ENCODE measurements around the gene MMP8.
"Not testable (repeated sequence)": the region's sequence is repeated elsewhere in the genome, so short reads cannot be mapped to it uniquely, and the experiment has no call there.

Gene MMP8

GRCh38 chr11:102724904-102725500 is at the start of gene MMP8:
Gene MMP8 (minus strand): TSS chr11:102724954. CDS start chr11:102724855, 99 bp downstream.
- peak; percentile 59 for DNase-seq (ENCODE audit: low read depth)

- DNase-seq (ENCODE audit: low read depth) = no peak
Observed at GRCh38 chr11:102773386-102773785, 48.6 kb upstream of the MMP8 start.

GRCh38 chr11:102771351-102771750 is 46.6 kb upstream of the MMP8 start:
- DNase-seq (ENCODE audit: low read depth) = no peak

GRCh38 chr11:102770191-102770590 is 45.4 kb upstream of the MMP8 start:
- DNase-seq (ENCODE audit: low read depth) = no peak

- DNase-seq (ENCODE audit: low read depth) = no peak
Observed at GRCh38 chr11:102767800-102768199, 43.0 kb upstream of the MMP8 start.

GRCh38 chr11:102763440-102763839 is 38.7 kb upstream of the MMP8 start:
- DNase-seq (ENCODE audit: low read depth) = no peak

GRCh38 chr11:102762361-102762767 is 37.6 kb upstream of the MMP8 start:
- no peak for DNase-seq (ENCODE audit: low read depth)

- no peak for DNase-seq (ENCODE audit: low read depth)
Observed at GRCh38 chr11:102761646-102762238, 37.0 kb upstream of the MMP8 start.

- DNase-seq (ENCODE audit: low read depth) = peak; percentile 93
Observed at GRCh38 chr11:102760344-102761035, 35.7 kb upstream of the MMP8 start.

GRCh38 chr11:102757823-102758549 is 33.2 kb upstream of the MMP8 start:
- DNase-seq (ENCODE audit: low read depth) = peak; percentile 65

- DNase-seq (ENCODE audit: low read depth) = no peak
Observed at GRCh38 chr11:102753267-102753666, 28.5 kb upstream of the MMP8 start.

- no peak for DNase-seq (ENCODE audit: low read depth)
Observed at GRCh38 chr11:102751673-102752072, 26.9 kb upstream of the MMP8 start.

- no peak for DNase-seq (ENCODE audit: low read depth)
Observed at GRCh38 chr11:102749101-102749722, 24.5 kb upstream of the MMP8 start.

- DNase-seq (ENCODE audit: low read depth) = not testable (repeated sequence)
Observed at GRCh38 chr11:102746746-102747578, 22.2 kb upstream of the MMP8 start.

- DNase-seq (ENCODE audit: low read depth) = no peak
Observed at GRCh38 chr11:102734650-102735049, 9.9 kb upstream of the MMP8 start.

GRCh38 chr11:102733232-102733875 is 8.6 kb upstream of the MMP8 start:
- DNase-seq (ENCODE audit: low read depth) = no peak

GRCh38 chr11:102730944-102731343 is 6.2 kb upstream of the MMP8 start:
- not testable (repeated sequence) for DNase-seq (ENCODE audit: low read depth)

GRCh38 chr11:102729849-102730815 is 5.4 kb upstream of the MMP8 start:
- no peak for DNase-seq (ENCODE audit: low read depth)

- peak; percentile 80 for DNase-seq (ENCODE audit: low read depth)
Observed at GRCh38 chr11:102727890-102728289, 3.1 kb upstream of the MMP8 start.

GRCh38 chr11:102722821-102723220 is 1.9 kb downstream of the MMP8 start:
- no peak for DNase-seq (ENCODE audit: low read depth)

Data from non-pigmented ciliary epithelial cell (primary cell).